Adrenal gland (tissue), 5 donors: Measurements from ENCODE around the gene RAD51B.

Source experiments
- CTCF ChIP-seq, 6 experiments: fragments of 450-650 bp in 4 of 6; fragments of 200-600 bp in 2 of 6; sonication (generic) in 1 of 6; IDR thresholded peaks; 1 replicate in 5 of 6; 2 replicates in 1 of 6; pipeline versions ENCODE4 v1.5.1 to v1.8.0; 2016 to 2021; ENCODE audit warnings: antibody characterized with exemption in 6 of 6, mild to moderate bottlenecking in 2 of 6, moderate library complexity in 1 of 6
- POLR2A ChIP-seq, 2 donors: fragments of 450-650 bp; IDR thresholded peaks; one replicate each; pipeline ENCODE4 v1.6.1; 2017; ENCODE audit warnings: antibody characterized with exemption in 2 of 2, mild to moderate bottlenecking in 2 of 2, moderate library complexity in 1 of 2
- donor health status: DM: no; HTN: no; CAD: no.

GRCh38 chr14:68317239-68317638 is 497.7 kb downstream of the RAD51B start:
- TF ChIP-seq CTCF (IDR thresholded peaks at IDR 0.05) (no peak), POLR2A (IDR thresholded peaks at IDR 0.05) (no peak)
